Activated effector memory CD4-positive, alpha-beta T cell treated with Interleukin-2 at 50 U/mL for 16 hours (primary cell): ENCODE measurements around the gene MRAP.

Experiments used
- DNase-seq: peaks from one replicate; pipeline ENCODE4 v3.0.0-alpha.2; 2020

MRAP gene

GRCh38 chr21:32325706-32326105, 27.1 kb downstream of the MRAP start:
- DNase-seq, result no peak

- DNase-seq, result no peak
Observed at GRCh38 chr21:32328595-32328994, 29.9 kb downstream of the MRAP start.

GRCh38 chr21:32329331-32329730, 30.7 kb downstream of the MRAP start:
- DNase-seq, result no peak

GRCh38 chr21:32329776-32330175, 31.1 kb downstream of the MRAP start:
- no peak for DNase-seq

- no peak for DNase-seq
Observed at GRCh38 chr21:32330784-32331311, 32.2 kb downstream of the MRAP start.

- no peak for DNase-seq
Observed at GRCh38 chr21:32331444-32332305, 33.0 kb downstream of the MRAP start.

- no peak for DNase-seq
Observed at GRCh38 chr21:32332463-32332951, 33.9 kb downstream of the MRAP start.

- no peak for DNase-seq
Observed at GRCh38 chr21:32333953-32334673, 35.5 kb downstream of the MRAP start.

- DNase-seq, result no peak
Observed at GRCh38 chr21:32334980-32335531, 36.4 kb downstream of the MRAP start.

- DNase-seq, result no peak
Observed at GRCh38 chr21:32335601-32336575, 37.2 kb downstream of the MRAP start.

- no peak for DNase-seq
Observed at GRCh38 chr21:32336711-32337110, 38.1 kb downstream of the MRAP start.

- no peak for DNase-seq
Observed at GRCh38 chr21:32337206-32337605, 38.6 kb downstream of the MRAP start.

- DNase-seq, result no peak
Observed at GRCh38 chr21:32338209-32338921, 39.7 kb downstream of the MRAP start.

- no peak for DNase-seq
Observed at GRCh38 chr21:32340863-32341848, 42.5 kb downstream of the MRAP start.

- DNase-seq, result no peak
Observed at GRCh38 chr21:32346951-32347350, 48.3 kb downstream of the MRAP start.

GRCh38 chr21:32347351-32347750, 48.7 kb downstream of the MRAP start:
- DNase-seq, result no peak

- DNase-seq, result no peak
Observed at GRCh38 chr21:32347977-32348376, 49.3 kb downstream of the MRAP start.

GRCh38 chr21:32348604-32349332, 50.1 kb downstream of the MRAP start:
- no peak for DNase-seq

- no peak for DNase-seq
Observed at GRCh38 chr21:32349333-32349944, 50.8 kb downstream of the MRAP start.
